Stomach (tissue), 4 donors: ENCODE measurements around the gene PYGB.

Source experiments
- EP300 ChIP-seq: sonication (generic); formaldehyde crosslinking; IDR thresholded peaks from one replicate; pipeline ENCODE4 v1.6.1; 2017; ENCODE audit warnings: antibody characterized with exemption
- POLR2A ChIP-seq, 4 donors: fragments of 450-650 bp; IDR thresholded peaks; one replicate each; pipeline ENCODE4 v1.6.1; 2016; ENCODE audit warnings: antibody characterized with exemption in 4 of 4, control low read depth in 2 of 4, mild to moderate bottlenecking in 1 of 4, moderate library complexity in 1 of 4
- POLR2AphosphoS5 ChIP-seq, 3 donors: sonication (generic); formaldehyde crosslinking; IDR thresholded peaks; one replicate each; pipeline ENCODE4 v1.6.1; 2016; ENCODE audit warnings: antibody characterized with exemption in 3 of 3
- TF ChIP-seq, protein P1 (sequence below), 7 experiments: fragments of 450-650 bp in 4 of 7; fragments of 200-600 bp in 3 of 7; sonication (generic) in 3 of 7; IDR thresholded peaks; one replicate each; pipeline ENCODE4 v1.5.1; 2016 to 2019; ENCODE audit warnings: antibody characterized with exemption in 7 of 7, control low read depth in 2 of 7, mild to moderate bottlenecking in 1 of 7

DNA sequence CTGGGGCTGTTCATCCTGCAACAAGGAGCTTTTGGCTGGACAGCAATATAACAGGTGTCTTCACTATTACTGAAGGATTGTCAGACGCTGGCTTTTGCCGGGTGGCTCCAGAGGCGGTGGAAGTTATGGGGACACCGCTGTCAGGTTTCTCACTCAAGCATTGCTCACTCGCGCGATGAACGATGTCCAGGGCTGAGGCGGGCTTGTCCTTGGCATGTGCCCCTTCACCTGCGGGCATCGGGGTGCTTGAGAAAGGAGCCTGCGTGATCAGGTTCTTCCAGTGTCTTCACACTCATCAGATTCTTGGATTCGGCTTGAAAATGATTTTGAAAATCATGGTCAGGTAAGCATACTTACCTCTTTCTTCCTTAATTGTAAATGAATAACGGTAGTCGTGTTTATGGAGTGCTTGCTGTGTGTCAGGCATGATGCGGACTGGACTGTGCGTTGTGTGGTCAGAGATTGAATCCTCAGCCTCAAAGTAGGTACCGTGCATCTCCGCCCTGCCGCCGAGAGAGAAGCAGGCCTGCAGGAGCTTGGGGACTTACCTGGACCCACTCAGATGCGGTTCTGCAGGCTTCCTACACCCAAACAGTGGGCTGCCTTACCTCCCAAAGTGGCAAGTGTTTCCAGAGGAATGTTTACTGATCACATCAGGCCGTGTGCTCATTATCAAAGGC, 18.3 kb upstream of the PYGB start:
- TF ChIP-seq EP300 (no peak), POLR2A (IDR thresholded peaks at IDR 0.05) (no peak), POLR2AphosphoS5 (IDR thresholded peaks at IDR 0.05) (no peak)
- TF ChIP-seq, protein P1, sequence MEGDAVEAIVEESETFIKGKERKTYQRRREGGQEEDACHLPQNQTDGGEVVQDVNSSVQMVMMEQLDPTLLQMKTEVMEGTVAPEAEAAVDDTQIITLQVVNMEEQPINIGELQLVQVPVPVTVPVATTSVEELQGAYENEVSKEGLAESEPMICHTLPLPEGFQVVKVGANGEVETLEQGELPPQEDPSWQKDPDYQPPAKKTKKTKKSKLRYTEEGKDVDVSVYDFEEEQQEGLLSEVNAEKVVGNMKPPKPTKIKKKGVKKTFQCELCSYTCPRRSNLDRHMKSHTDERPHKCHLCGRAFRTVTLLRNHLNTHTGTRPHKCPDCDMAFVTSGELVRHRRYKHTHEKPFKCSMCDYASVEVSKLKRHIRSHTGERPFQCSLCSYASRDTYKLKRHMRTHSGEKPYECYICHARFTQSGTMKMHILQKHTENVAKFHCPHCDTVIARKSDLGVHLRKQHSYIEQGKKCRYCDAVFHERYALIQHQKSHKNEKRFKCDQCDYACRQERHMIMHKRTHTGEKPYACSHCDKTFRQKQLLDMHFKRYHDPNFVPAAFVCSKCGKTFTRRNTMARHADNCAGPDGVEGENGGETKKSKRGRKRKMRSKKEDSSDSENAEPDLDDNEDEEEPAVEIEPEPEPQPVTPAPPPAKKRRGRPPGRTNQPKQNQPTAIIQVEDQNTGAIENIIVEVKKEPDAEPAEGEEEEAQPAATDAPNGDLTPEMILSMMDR (IDR thresholded peaks at IDR 0.05), result no peak
